DND-41 (cell line): ENCODE data around the gene GTPBP4.

ENCODE experiments used
- CTCF ChIP-seq: IDR thresholded peaks from 2 replicates; pipeline ENCODE4 v1.5.1; 2012; ENCODE audit warnings: borderline replicate concordance, low read length, moderate library complexity, mild to moderate bottlenecking; ENCODE audit not compliant: poor library complexity, severe bottlenecking; ENCODE audit errors: extremely low read depth
- EZH2 ChIP-seq: IDR thresholded peaks from 3 replicates; pipeline ENCODE4 v1.6.1; 2012; ENCODE audit warnings: borderline replicate concordance, low read depth, mild to moderate bottlenecking, moderate library complexity, low read length, inconsistent platforms; ENCODE audit not compliant: severe bottlenecking

- TF ChIP-seq CTCF (no peak), EZH2 (no peak)
Measured at GRCh38 chr10:1048732-1049424, 60.6 kb downstream of the GTPBP4 start, which contains the start of gene IDI1.
